Measurements from ENCODE around the gene NPTX2. TPM values are rescaled to one million over a fixed set of nuclear protein-coding genes. Genes with fewer than 3 reads are reported as not detected.

Gene NPTX2, protein sequence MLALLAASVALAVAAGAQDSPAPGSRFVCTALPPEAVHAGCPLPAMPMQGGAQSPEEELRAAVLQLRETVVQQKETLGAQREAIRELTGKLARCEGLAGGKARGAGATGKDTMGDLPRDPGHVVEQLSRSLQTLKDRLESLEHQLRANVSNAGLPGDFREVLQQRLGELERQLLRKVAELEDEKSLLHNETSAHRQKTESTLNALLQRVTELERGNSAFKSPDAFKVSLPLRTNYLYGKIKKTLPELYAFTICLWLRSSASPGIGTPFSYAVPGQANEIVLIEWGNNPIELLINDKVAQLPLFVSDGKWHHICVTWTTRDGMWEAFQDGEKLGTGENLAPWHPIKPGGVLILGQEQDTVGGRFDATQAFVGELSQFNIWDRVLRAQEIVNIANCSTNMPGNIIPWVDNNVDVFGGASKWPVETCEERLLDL
- 0.12 to 0.23 TPM (median 0.17 TPM) in 5 replicates for total RNA-seq (2022; extraction: Qiagen RNA extraction)

DNA sequence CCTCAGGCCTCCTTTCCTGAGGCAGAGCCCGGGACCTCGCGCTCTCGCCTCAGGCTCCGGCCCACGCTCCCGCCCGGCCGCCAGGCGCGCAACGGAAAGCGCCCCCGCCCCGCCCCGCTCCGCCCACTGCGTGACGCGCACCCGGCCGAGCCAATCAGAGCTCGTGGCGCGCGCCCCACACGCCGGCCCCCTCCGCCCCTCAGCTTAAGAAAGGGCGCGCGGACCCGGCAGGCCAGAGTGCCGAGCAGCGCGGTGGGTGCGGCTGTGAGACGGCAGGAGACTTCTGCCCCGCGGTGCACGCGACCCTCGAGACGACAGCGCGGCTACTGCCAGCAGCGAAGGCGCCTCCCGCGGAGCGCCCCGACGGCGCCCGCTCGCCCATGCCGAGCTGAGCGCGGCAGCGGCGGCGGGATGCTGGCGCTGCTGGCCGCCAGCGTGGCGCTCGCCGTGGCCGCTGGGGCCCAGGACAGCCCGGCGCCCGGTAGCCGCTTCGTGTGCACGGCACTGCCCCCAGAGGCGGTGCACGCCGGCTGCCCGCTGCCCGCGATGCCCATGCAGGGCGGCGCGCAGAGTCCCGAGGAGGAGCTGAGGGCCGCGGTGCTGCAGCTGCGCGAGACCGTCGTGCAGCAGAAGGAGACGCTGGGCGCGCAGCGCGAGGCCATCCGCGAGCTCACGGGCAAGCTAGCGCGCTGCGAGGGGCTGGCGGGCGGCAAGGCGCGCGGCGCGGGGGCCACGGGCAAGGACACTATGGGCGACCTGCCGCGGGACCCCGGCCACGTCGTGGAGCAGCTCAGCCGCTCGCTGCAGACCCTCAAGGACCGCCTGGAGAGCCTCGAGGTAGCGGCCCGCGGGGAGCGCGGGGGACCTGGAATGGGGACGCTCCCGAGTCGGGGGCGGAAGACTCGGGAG, at the start of gene NPTX2:
NPTX2 (plus strand) TSS at position 235 of the 909 bp plus-strand sequence; CDS start at position 412, 177 bp downstream.

Other genes starting within 250 kb of the NPTX2 start
- gene BAIAP2L1, start 216.2 kb upstream of the NPTX2 start, total RNA-seq (2022; extraction: Qiagen RNA extraction) = 39.0 to 46.3 TPM (median 44.5 TPM) in 5 replicates

Measured in A549 treated with Hydrocortisone at 1 μM for 4 hours (cell line).